ENCODE data around the gene C6orf89. TPM values are rescaled to one million over a fixed set of nuclear protein-coding genes. Genes with fewer than 3 reads are reported as not detected.
A peak's percentile ranks its signal among the peaks of the same experiment; 100 is the strongest.

C6orf89 gene
- total RNA-seq, 1 donor from 2014 or later = 36.8 TPM

DNA sequence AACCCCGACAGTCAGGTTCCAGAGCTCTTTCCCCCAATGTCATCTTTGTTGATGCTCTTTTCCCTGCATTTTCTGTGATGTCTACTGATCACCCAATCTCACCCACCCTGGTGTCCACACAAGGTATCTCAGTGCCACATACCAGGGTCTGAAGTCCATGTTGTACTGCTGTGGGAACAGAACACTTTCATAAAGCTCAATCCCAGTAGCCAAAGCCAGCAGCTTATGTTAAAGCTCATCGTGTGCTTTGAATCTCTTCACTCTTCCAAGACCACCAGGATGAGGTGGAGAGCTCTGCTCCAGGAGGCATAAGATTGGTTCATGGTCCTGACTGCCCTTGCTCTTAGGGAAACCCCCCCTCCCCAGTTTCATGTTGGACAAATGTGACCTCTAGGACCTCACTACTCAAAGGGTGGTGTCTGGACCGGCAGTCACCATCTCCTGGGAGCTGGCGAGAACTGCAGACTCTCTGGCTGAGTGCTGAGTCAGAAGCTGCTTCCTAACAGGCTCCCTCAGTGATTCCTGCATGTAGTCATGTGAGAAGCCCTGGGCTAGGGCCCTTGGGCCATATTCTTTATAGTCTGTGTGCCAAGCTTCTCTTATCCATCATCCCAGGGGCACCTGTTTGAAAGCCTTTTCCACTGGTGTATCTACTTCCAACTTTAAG lies 33.1 kb upstream of the C6orf89 start:
- DNase-seq (ENCODE audit: extremely low read depth, low read depth, low spot score) = no peak

DNA sequence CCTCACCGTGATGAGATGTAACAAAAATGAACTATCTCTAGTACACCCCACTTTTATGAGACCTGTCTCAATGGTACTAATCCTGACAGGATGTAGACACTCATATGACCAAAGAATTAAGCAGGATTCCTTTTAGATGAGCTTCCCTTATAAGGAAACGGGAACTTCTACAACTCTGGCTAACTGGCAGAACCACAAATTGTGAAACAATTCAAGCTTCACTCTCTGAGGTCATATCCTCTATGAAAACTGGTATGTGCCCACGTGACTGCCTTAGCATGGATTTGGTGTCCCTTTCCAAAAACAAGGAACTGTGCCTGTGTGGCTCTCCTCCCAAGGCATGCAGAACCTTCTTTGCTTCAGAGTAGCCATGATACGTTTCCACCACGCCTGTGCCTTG lies 32.4 kb upstream of the C6orf89 start:
- peak; percentile 71 for DNase-seq (ENCODE audit: extremely low read depth, low read depth, low spot score)

DNA sequence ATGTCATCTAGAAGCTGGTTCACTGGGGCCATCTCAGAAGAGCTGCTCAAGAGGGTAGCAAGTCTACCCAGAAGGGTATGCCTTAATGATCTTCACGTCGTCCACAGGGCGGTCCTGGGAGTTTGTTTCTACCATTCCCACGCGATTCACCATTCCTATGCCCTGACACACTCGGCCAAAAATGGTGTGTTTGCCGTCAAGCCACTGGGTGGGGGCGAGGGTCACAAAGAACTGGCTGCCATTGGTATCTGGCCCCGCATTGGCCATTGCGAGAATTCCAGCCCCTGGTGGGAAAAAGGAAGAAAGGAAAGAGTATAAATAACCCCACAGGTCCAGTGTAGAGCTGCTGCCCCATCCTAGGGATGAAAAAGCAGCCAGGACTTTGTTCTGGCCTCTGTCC lies 30.0 kb upstream of the C6orf89 start:
- DNase-seq (ENCODE audit: extremely low read depth, low read depth, low spot score) = no peak

DNA sequence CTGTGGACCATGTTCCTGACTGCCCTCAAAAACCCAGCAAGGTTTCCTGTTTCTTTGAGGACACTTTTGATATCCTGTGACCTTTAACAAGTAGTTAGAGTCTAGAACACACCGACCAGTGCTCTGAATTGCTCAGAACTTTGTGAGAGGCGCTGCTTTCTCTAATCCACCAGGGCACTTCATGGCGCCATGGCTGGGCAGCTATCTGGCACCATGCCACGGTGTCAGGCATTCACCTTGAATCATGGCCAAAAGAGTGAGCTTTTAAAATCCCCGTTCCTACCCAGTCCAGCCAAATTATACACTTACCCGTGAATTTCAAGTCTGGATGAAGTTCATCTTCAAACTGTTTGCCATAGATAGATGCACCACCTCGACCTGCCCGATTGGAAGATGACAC lies 29.5 kb upstream of the C6orf89 start:
- DNase-seq (ENCODE audit: extremely low read depth, low read depth, low spot score) = no peak

DNA sequence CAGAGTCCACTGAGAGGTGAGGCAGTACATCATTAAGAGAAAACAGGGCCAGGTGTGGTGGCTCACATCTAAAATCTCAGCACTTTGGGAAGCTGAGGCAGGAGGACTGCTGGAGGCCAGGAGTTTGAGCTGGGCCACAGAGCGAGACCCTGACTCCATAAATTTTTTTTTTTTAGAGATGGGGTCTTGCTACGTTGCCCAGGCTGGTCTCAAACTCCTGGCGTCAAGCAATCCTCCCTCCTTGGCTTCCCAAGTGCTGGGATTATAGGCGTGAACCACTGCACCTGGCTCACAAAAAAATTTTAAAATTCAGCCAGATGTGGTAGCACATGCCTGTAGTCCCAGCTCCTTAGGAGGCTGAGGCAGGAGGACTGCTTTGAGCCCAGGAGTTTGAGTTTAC lies 28.4 kb upstream of the C6orf89 start:
- no peak for DNase-seq (ENCODE audit: extremely low read depth, low read depth, low spot score)

DNA sequence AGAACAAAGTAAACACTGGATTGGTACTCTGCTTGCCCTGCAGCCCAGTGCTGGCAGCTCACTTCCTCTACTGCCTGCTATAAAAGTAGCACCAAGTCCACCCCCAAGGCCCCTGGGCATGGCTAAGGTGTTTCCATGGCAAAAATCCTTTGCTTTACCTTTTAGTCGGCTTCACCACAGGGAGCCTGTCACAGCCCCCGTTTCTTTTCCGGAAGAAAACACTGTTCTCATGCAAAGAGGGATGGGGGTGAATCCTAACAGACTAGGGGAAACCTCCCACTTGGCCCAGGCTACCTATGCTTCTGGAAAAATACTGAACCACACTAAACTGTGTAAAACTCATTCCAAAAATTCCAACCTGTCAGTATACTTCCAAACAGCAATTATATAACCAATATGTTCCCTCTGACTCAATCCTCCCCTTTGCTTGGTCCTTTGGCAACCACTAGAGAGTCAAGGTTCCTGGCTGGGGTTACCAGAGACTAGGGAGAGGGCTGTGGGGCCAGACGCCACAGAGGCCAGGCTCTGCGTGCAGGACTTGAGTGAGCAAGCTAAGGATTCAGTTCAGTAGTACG lies 27.3 kb upstream of the C6orf89 start:
- no peak for DNase-seq (ENCODE audit: extremely low read depth, low read depth, low spot score)

DNA sequence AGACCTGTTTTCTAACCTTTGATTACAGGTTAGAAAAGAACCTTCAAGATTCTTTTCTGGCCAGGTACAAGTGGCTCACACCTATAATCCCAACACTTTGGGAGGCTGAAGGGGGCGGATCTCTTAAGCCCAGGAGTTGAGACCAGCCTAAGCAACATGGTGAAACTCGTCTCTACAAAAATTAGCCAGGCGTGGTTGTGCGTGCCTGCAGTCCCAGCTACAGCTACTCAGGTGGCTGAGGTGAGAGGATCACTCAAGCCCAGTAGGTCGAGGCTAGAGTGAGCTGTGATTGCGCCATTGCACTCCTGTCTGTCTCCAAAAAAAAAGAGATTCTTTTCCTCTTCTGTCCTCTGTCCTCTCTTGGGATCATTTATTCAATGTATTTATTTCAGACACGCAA lies 25.6 kb upstream of the C6orf89 start:
- DNase-seq (ENCODE audit: extremely low read depth, low read depth, low spot score) = no peak

DNA sequence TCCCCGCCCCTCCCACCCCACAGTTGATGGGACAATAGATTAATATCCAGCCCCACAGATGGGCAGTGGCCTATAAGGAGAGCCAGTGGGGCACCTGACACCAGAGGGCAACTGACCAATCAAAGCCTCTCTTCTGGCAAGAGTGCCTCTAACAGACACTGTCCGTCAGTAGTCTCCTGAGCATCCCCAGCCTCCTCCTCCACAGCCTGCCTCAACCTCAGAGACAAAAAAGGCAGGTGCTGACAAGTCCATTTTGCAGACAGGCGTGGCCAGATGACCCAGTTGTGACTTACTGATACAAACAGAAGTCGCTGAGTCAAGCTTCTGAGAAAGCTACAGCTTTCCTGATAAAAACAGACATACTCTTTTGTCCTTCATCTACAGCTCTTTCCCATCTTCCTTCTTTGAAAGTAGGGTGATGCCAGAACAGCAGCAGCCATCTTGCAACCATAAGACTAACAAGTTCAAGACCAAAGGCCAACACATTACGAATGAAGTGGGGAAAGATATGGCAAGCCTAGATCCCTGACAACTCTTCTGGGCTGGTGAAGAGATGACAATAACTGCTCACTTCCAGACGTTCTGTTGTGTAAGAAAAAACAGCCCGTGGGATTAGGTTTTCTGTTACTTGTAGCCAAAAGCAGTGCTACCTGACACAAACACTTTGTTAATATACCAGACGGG lies 23.4 kb upstream of the C6orf89 start:
- DNase-seq (ENCODE audit: extremely low read depth, low read depth, low spot score) = no peak

DNA sequence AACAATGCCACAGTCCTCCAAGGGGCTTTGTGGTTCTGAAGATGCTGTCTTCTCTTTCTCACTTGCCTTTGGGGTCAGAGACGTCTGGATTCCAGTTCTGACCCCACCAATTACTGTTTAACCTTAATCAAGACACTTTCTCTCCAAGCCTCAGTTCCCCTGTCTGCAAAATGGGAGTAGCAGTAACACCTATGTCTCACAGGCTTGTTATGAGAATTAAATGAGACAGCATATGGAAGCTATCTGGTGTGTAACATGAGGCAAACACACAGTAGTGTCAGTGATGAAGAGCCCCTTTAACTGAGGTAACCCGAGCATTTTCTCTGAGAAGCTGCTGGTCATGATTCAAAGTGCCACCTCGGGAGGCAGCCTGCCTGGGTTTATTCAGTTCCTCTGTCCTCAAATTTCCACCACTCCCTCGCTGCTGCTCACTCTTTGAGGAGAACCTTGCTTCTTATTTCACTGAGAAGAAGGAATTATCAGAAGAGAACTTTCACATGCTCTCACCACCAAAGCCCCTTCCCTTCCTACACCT lies 22.8 kb upstream of the C6orf89 start:
- DNase-seq (ENCODE audit: extremely low read depth, low read depth, low spot score) = no peak

DNA sequence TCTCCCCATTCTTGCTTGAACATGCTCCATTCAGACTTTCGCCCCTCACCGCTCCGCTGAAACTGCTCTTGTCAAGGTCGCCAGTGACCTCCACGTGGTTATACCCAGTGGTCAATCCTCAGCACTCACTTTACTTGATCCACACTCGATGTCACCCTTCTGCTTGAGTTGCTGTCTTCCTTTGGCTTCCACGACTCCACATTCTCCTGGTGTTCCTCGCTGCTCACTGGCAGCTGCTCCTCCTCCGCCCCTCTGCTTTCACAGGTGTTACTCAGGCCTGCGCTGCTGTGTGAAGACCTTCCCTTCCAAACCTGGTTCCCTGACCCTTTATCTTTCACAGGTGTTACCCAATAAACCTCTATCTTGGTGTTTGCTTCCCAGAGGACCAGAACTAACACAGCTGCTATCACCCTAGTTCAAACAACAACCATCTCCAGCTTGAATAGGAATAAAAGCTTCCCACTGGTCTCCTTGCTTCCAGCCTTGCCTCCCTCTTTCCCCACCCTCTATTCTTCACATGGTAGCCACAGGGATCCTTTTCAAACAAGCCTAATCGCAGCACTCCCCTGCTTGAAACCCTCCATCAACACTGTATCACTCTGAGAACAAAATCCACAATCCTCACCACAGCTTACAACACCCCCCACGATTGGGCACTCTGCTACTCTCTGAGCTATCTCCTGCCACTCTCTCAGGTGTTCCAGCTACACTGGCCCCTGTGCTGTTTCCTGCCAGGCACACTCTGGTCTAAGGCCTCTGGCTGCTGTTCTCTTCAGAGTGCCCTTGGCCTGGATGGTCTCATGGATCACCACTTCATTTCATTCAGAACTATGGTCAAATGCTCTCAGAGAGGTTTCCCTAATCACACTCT lies 21.8 kb upstream of the C6orf89 start:
- DNase-seq (ENCODE audit: extremely low read depth, low read depth, low spot score) = no peak

DNA sequence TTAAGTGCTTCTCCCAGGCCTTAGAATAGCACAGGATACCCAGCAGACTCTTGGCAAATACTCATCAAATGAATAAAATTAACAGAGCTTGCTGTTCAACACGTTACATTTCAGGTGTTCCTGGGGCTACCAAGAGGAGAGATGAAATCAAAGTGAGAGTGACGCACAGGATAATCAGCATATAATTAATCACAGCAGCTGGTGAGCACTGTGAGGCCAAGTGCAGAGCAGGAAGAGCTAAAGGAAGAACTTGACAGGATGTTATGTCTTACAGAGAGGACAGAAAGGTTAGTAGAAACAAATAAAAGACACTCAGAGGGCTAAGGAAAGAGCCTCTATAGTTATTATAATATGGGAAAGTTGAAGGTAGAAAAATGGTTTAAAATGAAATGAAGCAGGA lies 19.9 kb upstream of the C6orf89 start:
- DNase-seq (ENCODE audit: extremely low read depth, low read depth, low spot score) = no peak

DNA sequence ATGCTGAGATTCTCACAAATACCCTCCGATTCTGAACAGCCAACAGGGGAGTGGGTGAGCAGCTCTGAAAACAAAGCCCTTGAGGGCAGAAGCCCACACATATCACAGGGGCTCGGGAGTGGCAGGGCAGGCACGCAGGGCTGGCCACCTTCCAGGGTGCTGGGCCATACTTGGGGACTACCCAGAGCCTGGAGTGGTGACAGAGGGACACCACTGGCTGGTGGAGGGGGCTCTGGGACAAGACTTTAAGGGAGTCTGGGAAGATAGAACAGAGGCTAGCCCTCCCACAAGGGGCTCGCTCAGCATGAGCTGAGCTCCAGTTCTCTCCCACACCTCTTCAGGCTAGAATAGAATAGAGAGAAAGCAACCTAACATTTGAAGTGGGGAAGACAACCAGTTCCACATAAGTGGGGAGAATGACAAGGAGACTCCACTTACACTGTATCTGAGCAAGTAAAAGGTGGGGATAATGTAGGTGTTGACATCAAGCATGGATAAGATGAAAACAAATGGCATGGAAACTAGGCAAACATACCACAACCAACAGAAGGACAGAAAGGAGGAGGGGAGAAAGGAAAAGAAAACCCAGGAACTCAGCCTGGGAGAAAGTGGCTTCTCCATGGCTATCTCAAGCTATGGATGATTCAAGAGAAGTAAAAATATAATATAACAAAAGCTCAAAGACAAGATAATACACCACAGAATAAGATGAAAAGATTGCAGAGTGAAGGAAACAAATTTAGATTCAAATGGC lies 18.1 kb upstream of the C6orf89 start:
- DNase-seq (ENCODE audit: extremely low read depth, low read depth, low spot score) = no peak

DNA sequence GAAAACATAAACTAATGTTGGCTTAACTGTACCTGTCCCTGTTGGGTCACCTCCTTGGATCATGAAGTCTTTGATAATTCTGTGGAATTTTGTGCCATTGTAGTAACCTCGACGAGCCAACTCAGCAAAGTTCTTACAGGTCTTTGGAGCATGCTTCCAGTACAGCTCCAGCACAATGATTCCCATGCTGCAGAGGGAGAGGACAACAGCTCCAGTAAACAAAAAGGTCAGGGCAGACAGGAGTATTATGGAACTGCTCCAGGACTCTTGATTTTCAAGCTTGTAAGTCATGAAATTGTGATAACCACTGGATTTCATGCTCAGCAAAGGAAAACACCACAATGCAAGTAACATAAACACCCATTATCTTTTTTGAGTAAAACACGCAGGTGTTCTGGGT lies 14.1 kb upstream of the C6orf89 start:
- DNase-seq (ENCODE audit: extremely low read depth, low read depth, low spot score) = no peak

DNA sequence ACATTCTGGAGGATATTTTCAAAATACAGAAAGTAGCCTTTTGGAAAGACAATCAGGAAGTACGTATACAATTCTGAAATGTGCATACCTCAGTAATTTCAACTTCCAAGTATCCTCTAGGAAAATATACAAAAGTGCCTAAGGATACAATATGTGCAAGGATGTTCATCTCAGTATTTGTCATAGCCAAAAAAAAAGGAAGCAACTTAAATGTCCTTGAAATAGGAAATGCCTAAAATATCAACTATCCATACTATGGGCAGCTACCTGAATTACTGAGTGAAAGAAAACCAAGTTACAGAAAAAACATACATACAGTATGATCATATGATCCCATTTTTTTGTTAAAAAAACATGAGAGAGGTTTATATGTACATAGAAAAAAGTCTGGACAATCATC lies 12.6 kb upstream of the C6orf89 start:
- no peak for DNase-seq (ENCODE audit: extremely low read depth, low read depth, low spot score)

DNA sequence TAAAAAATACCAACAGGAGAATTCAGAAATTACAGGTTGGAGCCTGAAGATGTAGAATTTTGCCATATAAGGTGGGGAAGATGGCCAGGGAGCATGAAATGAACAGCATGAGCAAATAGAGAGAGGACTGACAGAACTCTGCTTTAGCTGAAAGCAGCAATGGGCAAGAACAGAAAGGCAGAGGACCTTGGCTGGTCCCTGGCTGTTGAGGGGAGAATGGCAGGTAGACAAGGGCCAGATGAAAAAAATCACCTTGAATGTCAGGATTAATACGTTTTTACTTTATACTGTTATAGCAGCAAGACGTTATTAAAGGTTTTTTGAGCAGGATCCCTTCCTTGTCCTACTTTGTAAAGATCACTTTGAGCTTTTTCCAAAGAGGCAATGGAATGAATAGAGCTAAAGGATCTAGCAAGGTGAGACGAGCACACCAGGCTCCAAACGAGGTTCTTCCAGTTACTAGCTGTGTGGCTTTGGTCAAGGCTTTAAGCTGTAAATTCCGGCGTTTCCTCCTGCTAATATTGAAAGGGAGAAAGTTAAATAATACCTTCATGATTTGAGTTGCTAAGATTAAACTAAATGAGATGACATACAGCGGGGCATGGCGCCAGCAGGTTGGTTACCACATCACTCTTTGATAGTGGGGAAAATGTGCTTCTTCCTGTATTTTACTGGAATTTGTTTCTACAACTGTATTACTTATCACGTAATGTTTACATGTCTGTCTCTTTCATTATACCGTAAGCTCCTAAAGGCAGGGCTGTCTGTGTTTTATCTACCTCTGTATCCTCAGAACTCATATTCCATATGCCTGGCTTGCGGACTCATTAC lies 11.9 kb upstream of the C6orf89 start:
- DNase-seq (ENCODE audit: extremely low read depth, low read depth, low spot score) = no peak

DNA sequence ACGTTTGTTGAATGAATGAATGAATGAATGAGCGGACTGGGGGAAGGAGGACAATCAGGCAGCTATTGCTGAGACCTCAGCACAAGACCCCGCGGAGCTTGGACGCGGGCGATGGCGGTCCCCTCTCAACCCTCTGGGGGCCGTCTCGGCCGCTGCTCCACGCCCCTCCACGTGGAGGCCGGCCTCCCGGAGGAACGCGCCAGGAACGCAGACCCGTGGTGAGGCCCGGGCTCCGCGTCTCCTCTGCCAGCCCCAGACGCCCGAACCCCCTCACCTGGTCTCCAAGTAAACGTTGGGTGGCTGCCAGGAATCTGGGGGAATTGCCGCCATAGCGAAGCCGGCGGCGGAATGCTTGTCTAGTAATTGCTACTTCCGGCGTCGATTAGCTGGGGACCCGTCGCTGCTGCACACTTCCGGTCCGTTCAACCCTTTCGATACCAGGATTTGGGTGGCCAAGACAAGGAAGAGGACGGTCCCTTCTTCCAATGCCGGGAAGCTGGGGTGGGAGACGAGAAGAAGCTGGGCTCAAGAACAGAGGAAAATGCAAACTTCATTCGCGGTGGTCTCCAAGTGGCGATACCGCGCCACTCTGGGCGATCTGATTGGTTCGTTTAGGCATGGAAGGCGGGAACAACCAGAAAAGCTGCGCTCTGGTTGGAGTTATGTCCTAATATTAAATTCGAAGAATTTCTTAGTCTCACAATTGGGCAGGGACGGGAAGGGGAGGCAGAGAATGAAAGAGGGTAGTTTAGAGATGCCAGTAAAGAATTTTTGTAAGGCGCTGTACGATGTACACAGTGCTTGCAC lies 11.1 kb upstream of the C6orf89 start, which contains the start of gene PPIL1:
PPIL1 (minus strand) TSS at position 361 of the 807 bp plus-strand sequence; CDS start at position 330, 31 bp downstream.
- peak; percentile 77 for DNase-seq (ENCODE audit: extremely low read depth, low read depth, low spot score)

DNA sequence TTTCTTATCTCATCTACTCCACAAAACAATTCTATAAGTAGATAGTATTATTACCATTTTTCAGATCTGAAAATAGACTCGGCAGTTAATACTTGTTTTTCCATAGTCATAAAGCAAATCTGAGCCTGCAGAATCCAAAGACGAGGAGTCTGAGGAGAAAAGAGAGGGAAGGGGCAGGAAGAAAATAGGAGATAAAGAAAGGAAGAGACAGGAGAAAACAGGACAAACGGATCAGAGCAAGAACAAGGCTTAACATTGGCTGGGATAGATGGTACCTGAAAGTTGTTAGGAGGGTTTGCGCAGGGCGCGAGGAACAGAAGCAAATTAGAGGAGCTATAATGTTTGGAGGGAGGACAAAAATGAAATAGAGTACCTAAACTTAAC lies 10.5 kb upstream of the C6orf89 start:
- no peak for DNase-seq (ENCODE audit: extremely low read depth, low read depth, low spot score)

DNA sequence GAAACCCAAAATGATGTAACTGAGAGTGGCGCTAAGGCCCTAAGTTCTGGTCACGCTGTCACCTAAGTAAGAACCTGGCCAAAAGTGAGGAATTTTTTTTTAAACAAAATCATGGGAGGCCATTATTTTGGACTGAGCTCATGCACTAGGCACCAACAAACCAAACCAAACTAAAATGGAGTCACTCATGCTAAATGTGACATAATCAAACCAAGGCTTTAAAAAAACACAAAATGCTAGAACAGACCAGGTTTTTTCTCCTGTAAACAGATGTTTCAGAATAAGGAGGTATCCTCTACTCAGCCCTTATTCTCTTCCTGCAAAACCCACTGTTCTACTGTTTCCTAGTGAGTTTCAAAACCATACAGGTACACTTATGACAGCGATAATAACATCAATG lies 1.1 kb upstream of the C6orf89 start:
- DNase-seq (ENCODE audit: extremely low read depth, low read depth, low spot score) = no peak
